HG03469 (cell line): ENCODE data around the gene PFN1.
"Not testable (repeated sequence)": the region's sequence is repeated elsewhere in the genome, so short reads cannot be mapped to it uniquely, and the experiment has no call there.

Experiments
- ATAC-seq: cut with Tn5 transposase; IDR thresholded peaks from one replicate; pipeline ENCODE4 v1.9.1; 2021; ENCODE audit warnings: mild to moderate bottlenecking, moderate library complexity, moderate number of reproducible peaks; ENCODE audit not compliant: unreplicated experiment

The PFN1 gene

GRCh38 chr17:4931963-4932362 is 16.4 kb downstream of the PFN1 start, which contains the start of gene GP1BA:
GP1BA (plus strand) TSS chr17:4932277; CDS start chr17:4932605, 328 bp downstream.
- no peak for ATAC-seq

DNA sequence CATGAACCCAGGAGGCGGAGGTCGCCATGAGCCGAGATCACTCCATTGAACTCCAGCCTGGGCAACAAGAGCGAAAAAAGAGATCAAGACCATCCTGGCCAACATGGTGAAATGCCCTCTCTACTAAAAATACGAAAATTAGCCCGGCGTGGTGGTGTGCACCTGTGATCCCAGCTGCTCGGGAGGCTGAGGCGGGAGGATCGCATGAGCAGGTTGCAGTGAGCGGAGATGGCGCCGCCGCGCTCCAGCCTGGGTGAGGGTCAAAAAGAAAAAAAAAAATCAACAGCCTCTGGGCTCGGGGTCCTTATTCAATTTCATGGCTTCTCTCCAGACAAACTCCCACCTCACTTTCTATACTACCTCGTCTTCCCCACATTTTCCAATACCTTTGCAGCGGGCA is 19.4 kb downstream of the PFN1 start:
- no peak for ATAC-seq

DNA sequence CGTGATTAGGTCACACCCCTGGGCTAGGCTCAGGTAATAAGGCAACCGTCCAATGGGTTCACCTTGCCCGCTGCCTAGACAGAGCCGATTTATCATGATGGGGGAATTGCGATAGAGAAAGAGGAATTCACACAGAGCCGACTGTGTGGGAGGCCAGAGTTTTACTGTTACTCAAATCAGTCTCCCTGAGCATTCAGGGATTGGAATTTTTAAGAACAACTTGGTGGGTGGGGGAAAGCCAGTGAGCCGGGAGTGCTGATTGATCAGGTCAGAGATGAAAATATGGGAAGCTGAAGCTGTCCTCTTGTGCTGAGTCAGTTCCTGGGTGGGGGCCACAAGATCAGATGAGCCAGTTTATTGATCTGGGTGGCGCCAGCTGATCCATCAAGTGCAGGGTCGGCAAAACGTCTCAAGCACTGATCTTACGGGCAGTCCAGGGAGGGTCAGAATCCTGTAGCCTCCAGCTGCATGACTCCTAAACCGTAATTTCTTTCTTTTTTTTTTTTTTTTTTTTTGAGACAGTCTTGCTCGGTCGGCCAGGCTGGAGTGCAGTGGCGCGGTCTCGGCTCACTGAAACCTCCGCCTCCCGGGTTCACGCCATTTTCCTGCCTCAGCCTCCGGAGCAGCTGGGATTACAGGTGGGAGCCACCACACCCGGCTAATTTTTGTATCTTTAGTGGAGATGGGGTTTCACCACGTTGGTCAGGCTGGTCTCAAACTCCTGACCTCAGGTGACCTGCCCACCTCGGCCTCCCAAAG is 21.6 kb downstream of the PFN1 start:
- ATAC-seq: not testable (repeated sequence)

DNA sequence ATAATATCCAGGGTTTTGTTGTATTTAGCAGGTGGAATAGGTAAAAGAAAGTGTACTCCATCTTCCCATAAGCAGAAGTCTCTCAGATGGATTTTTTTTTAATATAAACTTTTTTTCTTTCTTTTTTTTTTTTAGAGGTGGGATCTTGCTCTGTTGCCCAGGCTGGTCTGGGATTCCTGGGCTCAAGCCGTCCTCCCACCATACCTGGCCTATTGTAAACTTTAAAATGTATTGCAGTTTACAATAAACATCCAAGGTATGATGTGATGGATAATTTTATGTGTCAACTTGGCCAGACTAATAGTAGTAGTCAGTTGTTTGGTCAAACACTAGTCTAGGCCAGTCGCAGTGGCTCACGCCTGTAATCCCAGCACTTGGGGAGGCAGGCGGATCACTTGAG is 27.0 kb downstream of the PFN1 start:
- no peak for ATAC-seq

DNA sequence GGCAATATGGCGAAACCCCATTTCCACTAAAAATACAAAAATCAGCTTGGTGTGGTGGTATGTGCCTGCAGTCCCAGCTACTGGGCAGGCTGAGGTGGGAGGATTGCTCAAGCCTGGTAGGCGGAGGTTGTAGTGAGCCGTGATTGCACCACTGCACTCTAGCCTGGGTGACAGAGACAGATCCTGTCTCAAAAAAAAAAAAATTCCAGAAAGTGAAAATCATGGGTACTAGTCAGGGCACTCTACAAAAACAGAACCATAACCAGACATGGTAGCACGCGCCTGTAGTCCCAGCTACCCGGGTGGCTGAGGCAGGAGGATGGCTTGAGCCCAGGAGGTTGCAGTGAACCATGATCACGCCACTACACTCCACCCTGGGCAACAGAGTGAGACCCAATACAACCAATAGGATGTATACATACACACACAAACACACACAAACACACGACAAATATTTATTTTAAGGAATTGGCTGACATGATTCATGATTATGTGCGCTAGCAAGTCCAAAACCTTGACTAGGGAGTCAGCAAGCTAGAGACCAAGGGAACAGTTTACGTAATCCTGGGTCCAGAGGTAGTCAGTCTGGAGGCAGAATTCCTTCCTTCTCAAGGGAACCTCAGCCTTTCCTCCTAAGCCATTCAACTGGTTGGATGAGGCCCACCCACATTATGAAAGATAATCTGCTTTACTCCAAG is 27.8 kb downstream of the PFN1 start:
- ATAC-seq: no peak

- ATAC-seq: no peak
Measured at GRCh38 chr17:4919511-4920047, 28.8 kb downstream of the PFN1 start.

DNA sequence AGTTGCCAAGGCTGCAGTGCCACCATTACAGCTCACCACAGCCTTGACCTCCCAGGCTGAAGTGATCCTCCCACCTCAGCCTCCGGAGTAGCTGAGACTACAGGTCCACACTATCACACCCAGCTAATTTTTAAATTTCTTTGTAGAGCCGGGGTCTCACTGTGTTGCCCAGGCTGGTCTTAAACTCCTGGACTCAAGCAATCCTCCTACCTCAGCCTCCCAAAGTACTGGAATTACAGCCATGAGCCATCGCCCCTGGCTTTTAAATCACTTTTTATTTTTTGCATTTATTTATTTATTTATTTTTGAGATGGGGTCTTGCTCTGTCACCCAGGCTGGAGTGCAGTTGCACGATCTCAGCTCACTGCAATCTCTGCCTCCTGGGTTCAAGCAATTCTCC is 33.8 kb downstream of the PFN1 start:
- not testable (repeated sequence) for ATAC-seq

GRCh38 chr17:4913994-4914393 is 34.3 kb downstream of the PFN1 start:
- ATAC-seq: no peak

- no peak for ATAC-seq
Measured at GRCh38 chr17:4908711-4909496, 39.4 kb downstream of the PFN1 start.

DNA sequence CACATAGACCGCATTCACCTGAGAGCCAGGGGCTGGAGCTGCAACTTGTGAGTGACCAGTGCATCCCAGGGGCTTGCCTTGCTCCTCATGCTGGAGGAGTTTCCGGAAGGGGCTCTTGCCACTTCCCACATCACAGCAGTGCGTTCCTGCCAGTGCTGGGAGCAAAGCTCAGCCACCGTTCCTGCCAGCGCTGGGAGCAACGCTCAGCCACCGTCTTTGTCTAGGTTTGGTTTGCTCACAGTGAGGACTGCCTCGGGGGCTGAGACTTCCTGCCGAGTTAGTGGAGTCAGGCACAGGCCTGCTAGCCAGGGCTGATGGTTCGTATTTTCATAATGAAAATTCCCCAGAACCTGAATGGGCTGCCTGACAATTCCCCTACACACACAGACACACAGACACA is 40.0 kb downstream of the PFN1 start:
- no peak for ATAC-seq

- ATAC-seq: not testable (repeated sequence)
Measured at GRCh38 chr17:4906642-4907041, 41.7 kb downstream of the PFN1 start.

GRCh38 chr17:4903051-4903818 is 45.1 kb downstream of the PFN1 start, which contains the start of gene CHRNE:
CHRNE (minus strand) TSS chr17:4903098; CDS start chr17:4903063, 35 bp downstream.
- ATAC-seq: no peak

GRCh38 chr17:4902540-4902939 is 45.8 kb downstream of the PFN1 start:
- ATAC-seq: no peak

DNA sequence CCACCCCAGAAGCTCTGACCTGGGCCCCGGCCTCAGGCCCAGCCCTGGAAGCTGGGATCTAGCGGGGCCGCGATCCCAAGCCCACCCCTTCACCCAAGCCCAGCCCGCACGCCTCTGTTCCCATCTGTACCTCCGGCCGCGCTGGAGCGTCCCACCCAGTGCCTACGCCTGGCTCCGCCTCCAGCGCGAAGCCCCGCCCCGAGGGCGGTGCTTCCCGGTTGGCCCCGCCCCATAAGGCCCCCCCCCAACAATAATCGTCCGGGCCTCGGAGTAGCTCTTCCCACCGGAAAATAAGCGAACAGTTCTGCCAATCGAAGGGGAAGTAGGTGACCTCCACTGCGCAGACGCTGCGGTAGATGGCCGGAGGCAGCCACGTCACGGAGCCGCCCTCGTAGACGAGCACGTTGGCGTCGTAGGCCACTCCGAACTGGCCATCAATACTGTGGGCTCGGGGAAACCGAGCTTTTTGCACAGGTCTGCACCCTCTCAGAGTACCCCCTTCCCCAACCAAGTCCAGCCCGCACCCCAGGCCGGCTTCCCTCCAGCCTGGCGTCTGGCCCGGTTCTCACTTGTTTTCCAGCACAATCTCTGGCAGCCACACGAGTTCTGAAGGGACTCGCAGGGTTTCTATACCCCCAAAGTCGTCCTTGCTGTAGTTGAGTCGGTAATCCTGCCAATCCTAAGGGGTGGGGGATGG is 46.5 kb downstream of the PFN1 start:
- ATAC-seq: no peak

DNA sequence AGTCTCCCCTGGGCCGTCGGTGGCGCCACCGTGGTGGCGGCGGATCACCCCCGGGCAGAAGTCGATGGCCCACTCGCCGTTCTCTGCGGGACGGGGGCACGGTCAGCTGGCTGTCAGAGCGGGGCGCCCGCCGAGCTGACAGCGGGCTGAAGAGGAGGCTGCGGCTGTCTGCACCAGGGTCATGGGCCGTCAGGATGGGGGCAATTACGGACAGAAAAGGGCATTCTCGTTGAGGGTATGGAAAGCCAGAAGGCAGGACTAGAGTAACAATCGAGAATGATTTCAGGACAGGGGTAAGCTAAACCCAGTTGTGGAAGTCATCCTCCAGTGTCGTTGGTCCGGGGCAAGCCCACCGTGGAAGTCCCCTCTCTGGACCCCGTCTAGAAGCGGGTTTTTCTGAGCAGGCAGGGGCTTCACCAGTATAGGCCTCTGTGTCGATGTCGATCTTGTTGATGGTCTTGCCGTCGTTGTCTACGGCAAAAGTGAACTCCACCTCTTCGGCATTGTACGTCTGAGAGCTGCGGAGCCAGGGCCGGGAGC is 47.2 kb downstream of the PFN1 start:
- no peak for ATAC-seq

DNA sequence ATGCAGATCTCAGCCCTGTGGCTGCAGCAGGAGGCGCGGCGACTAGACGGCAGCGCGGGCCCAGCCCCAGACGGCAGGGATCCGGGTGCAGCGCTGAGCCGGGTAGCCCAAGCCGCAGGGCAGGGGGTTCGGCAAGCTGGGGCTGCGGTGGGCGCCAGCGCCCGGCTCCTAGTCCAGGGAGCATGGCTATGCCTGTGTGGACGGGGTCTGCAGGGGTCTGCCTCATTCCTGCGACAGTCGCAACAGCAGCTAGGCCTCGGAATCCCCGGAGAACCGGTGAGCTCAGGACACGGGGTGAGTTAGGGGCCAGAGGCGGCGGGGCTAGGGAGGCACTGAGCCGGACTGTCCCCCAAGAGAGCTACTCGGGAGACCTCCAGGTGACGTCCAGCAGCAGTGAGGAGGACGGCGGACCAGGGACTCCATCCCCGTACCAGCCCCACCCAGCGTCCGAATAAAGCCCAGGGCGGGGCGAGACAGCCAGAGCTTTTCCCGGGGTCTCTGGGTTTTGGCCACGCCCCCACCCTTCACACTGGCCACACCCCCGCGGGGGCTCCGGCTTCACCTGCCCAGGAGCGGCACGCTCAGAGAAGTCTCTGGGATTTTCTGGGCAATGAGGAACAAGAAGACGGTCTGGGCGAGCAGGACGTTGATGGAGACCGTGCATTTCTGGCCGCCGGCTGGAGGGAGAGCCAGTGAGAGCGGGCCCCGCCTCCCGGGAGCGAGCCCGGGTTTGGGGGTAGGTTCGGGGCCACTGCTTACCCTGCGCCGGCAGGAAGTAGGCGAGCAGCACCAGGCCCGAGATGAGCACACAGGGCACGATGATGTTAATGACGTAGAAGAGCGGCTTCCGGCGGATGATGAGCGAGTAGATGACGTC is 47.9 kb downstream of the PFN1 start:
- no peak for ATAC-seq

GRCh38 chr17:4899341-4900230 is 48.7 kb downstream of the PFN1 start, which contains the start of gene C17orf107:
C17orf107 (plus strand) TSS chr17:4899536; CDS start chr17:4899763, 227 bp downstream.
- no peak for ATAC-seq
